HG02938 (cell line): Measurements from ENCODE around the gene RPL5.
"Not testable (repeated sequence)": the region's sequence is repeated elsewhere in the genome, so short reads cannot be mapped to it uniquely, and the experiment has no call there.

Source experiments
- ATAC-seq: cut with Tn5 transposase; IDR thresholded peaks from one replicate; pipeline ENCODE4 v1.9.1; 2021; ENCODE audit warnings: mild to moderate bottlenecking, moderate library complexity; ENCODE audit not compliant: unreplicated experiment

The RPL5 gene

GRCh38 chr1:92831762-92832536, at the start of gene RPL5:
Gene RPL5, plus strand, starts transcription at chr1:92832040. Its CDS starts 75 bp downstream, at chr1:92832115.
- ATAC-seq = peak; percentile 84

GRCh38 chr1:92783550-92783949, 48.3 kb upstream of the RPL5 start:
- ATAC-seq = not testable (repeated sequence)

- no peak for ATAC-seq
Measured at GRCh38 chr1:92784021-92784638, 47.7 kb upstream of the RPL5 start.

GRCh38 chr1:92784639-92785500, 47.0 kb upstream of the RPL5 start, which contains the start of gene EVI5:
Gene EVI5, minus strand, starts transcription at chr1:92785108. Its CDS starts 48,562 bp downstream, at chr1:92736546.
- ATAC-seq = peak; percentile 91

GRCh38 chr1:92786111-92786901, 45.5 kb upstream of the RPL5 start:
- no peak for ATAC-seq

- ATAC-seq = no peak
Measured at GRCh38 chr1:92790081-92790480, 41.8 kb upstream of the RPL5 start.

- no peak for ATAC-seq
Measured at GRCh38 chr1:92790867-92791266, 41.0 kb upstream of the RPL5 start.

GRCh38 chr1:92791487-92792066, 40.3 kb upstream of the RPL5 start:
- ATAC-seq = no peak

- ATAC-seq = no peak
Measured at GRCh38 chr1:92792340-92792782, 39.5 kb upstream of the RPL5 start.

GRCh38 chr1:92795166-92795565, 36.7 kb upstream of the RPL5 start:
- ATAC-seq = no peak

GRCh38 chr1:92797297-92797696, 34.5 kb upstream of the RPL5 start:
- no peak for ATAC-seq

- no peak for ATAC-seq
Measured at GRCh38 chr1:92797961-92798360, 33.9 kb upstream of the RPL5 start.

GRCh38 chr1:92803140-92803887, 28.5 kb upstream of the RPL5 start:
- no peak for ATAC-seq

GRCh38 chr1:92804721-92805201, 27.1 kb upstream of the RPL5 start:
- ATAC-seq = no peak

GRCh38 chr1:92805216-92805615, 26.6 kb upstream of the RPL5 start:
- ATAC-seq = no peak

- ATAC-seq = no peak
Measured at GRCh38 chr1:92808381-92808780, 23.5 kb upstream of the RPL5 start.

GRCh38 chr1:92816732-92817131, 15.1 kb upstream of the RPL5 start:
- no peak for ATAC-seq

GRCh38 chr1:92817137-92817697, 14.6 kb upstream of the RPL5 start:
- ATAC-seq = no peak
